GM21390 (cell line): ENCODE results near the gene DPP9.
"Not testable (repeated sequence)": the region's sequence is repeated elsewhere in the genome, so short reads cannot be mapped to it uniquely, and the experiment has no call there.

Experiments used
- ATAC-seq: cut with Tn5 transposase; IDR thresholded peaks from one replicate; pipeline ENCODE4 v1.9.1; 2021; ENCODE audit not compliant: unreplicated experiment

The DPP9 gene

DNA sequence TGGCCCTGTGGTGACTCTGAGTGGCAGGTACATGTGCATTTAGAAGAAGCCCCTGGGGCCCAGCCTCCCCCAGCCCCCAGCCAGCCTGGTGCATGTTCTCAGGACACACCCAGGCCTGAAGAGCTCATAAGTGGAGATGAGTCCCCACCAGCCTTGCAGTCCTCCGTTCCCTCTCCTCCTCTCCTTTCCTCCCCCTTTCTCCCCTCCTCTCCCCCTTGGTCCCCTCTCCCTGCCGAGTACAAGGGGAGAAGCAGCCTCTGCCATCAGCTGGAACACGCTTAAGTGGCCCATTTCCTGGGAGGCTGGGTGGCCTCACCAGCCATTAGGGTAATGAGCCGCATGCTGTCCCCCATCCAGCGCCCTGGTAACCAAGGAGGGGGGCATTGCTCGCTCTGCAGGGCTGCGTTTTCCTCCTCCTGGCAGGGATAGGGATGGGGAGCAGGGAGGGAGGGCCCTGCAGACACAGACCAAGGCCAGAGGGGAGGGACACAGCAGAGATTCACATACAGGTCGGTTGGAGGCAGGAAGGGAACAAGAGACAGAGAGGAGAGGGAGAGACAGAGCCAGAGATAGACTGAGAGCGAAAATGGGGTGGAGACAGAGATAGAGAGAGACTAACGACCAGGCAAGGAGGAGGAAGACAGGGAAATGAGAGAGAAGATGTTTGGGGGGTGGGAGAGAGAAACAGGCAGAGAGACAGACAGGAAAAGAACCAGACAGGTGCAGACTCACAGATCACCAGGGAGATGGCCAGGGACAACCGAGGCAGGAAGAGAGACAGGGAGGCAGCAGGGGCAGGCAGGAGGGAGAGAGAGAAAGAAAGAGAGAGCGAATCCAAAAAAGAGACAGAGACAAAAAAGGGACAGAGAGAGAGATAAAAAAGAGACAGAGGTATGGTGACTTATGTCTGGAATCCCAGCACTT, 19.3 kb upstream of the DPP9 start:
- no peak for ATAC-seq

GRCh38 chr19:4740092-4740491, 16.4 kb upstream of the DPP9 start:
- no peak for ATAC-seq

GRCh38 chr19:4738734-4739133, 15.1 kb upstream of the DPP9 start:
- ATAC-seq: no peak

DNA sequence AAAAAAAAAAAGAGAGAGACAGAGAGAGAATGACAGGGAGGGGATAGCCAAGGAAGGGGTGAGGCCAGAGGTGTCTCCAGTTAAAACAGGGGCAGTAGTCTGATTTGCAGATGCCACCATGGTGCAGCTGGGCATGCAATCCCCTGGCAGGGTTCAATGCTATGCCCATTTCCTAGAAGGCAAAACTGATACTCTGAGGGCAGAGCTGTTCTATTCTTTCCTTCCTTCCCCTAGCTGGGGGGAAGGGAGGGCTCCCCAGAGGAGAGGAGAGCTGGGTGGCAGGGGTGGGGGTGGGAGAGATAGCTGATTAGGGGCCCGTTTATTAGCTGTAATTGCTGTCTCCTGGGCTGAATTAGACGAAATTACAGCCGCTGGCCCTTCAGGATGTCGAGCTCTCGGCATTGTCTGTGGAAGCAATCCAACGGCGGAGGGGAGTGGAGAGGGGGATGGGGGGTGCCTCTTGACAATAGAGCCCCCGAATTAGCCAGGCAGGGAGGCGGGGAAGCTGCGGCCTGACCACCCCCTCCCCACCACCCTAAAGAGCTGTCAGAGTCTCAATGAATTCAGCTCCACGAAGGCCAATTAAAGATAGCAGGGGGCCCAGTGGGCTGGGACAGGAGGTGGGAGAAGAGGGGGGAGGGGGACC, 14.4 kb upstream of the DPP9 start:
- ATAC-seq: no peak

DNA sequence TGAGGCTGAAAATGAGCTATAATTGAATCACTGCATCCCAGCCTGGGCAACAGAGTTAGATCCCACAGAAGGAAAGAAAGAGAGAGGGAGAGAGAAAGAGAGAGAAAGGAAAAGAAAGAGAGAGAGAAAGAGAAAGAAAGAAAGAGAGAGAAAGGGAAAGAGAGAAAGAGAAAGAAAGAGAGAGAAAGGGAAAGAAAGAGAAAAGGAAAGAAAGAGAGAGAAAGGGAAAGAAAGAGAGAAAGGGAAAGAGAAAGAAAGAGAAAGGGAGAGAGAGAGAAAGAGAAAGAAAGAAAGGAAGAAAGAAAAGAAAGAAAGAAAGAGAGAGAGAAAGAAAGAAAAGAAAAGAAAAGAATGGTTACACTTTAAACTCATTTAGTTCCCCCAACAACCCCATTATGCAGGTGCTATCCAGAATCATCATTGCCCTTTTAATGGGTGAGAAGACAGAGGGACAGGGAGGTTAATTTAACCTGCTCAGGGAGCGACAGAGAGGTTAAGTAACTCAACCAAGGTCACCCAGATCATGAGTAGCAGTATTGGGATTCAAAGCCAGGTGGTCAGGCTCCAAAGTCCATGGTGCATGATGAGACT, 10.2 kb upstream of the DPP9 start:
- no peak for ATAC-seq

DNA sequence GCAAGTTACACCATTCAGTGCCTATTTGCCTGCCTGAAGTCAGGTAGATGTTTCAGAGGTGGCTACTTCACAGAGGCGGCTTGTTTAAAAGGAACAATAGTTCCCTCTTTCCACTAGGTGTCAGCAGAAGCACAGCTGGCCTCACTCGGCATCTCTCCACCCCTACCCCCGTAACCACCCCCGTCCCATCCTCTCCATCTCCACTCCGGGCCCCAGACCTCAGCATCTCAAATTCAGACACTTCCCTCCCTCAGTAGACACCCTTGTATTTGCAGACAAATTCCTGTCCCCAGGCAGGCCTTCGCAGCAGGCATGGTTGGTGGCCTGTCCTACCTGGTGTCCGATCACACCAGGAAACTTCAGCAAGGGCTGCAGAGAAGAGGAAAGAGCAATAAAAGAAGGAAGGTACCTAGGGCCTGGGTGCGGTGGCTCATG, 9.1 kb upstream of the DPP9 start:
- ATAC-seq: no peak

GRCh38 chr19:4730740-4731171, 7.1 kb upstream of the DPP9 start:
- ATAC-seq: no peak

DNA sequence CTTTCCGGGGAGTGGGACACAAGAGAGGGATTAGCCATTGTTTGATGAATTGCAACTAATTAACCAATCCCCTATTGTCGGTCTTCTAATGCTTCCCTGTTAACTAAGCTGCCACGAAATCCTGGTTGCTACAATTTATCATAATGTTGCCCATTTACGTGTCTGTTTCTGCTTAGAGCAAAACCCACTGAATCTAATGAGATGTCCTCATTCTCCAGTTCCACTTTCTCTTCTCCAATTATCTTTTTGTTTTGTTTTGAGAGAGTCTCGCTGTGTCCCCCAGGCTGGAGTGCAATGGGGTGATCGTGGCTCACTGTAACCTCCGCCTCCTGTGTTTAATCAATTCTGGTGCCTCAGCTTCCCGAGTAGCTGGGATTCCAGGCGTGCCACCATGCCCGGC, 5.2 kb upstream of the DPP9 start:
- ATAC-seq: no peak

DNA sequence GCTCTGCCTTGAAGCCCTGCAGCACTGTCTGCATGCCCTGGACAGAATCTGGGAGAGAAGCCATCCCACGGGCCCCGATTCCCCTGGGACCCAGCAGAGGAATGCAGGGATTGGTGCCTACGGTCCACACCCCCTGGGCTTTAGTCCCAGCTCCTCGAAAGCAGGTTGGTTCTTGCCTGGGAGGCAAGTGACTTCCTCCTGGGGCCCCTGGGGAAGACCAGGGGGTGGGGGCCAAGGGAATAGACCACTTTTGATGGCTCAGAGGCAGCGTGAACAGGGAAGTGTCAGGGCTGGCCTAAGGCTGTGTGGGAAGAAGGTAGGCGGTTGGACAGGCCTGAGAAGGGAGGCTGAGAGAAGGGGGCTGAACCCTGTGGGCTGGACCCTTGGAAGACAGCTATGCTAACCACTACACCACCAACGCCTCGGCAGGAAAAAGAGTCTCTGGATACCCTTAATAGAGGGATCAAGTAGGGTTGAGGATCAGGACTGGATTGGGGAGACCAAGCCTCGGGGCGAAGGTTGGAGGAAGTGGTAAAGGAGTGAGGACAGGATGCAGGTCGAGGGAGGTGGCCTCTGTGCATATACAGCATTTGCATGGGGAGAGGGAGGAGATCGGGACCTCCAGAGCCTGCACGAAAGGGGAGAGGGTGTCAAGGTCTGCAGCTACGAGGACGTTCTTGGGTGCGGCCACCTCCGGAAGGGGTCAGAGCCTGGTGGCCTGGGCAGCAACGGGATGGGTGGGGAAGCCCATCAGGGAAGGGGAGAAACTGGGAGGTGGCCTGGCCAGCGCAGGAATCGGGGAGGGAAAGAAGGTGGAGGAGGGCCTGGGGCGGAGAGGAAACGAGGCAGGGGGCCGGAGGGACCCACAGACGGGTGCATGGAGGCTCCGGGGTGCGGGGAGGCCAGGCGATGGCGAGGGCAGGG, 709 bp downstream of the DPP9 start:
- peak; percentile 5 for ATAC-seq

DNA sequence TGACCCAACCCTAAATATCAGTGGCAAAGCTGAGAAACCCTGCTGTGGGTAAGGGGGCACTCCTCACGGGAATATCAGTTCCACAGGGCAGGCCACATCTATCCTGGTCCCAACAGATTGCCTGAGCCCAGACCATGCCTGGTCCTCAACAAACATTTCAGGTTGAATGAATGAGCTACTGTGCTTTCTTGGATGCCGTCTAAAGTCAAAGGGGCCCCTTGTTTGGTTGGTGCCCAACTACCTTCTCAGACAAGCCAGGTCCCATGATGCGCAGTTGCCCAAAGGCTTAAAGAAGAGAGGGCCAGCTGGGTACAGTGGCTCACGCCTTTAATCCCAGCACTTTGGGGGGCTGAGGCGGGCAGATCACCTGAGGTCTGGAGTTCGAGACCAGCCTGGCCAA, 2.4 kb downstream of the DPP9 start:
- ATAC-seq: no peak

DNA sequence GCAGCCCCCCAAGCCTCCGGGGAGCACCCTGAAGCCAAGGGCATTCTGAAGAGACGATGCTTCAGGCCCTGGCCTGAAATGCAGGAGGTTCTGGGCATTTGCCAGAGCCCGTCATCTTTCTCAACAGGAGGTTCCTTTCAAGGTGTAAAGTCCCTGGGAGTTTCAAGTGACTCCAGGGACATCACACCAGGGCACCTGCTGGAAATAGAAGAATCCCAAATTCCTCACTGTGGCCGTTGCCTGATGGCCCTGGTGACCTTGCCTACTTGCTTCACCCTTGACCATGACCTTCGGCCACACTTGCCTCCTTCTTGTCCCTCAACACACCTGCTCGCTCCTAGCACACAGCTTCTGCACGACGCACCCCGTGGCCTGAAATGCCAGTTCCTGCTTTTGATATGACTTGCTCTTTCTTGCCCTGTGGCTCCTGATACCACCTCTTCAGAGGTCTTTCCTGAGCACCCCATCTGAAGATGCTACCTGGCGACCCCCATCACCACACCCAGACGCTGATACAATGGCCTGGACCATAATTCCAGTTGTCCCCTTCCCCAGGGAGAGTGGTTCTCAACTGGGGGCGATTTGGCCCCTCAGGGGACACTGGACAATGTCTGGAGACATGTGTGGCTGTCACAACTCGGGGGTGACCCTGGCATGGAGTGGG, 3.5 kb downstream of the DPP9 start:
- ATAC-seq: no peak

GRCh38 chr19:4719499-4719866, 4.2 kb downstream of the DPP9 start:
- no peak for ATAC-seq

GRCh38 chr19:4717966-4718701, 5.5 kb downstream of the DPP9 start:
- ATAC-seq: no peak

GRCh38 chr19:4717191-4717965, 6.3 kb downstream of the DPP9 start:
- no peak for ATAC-seq

DNA sequence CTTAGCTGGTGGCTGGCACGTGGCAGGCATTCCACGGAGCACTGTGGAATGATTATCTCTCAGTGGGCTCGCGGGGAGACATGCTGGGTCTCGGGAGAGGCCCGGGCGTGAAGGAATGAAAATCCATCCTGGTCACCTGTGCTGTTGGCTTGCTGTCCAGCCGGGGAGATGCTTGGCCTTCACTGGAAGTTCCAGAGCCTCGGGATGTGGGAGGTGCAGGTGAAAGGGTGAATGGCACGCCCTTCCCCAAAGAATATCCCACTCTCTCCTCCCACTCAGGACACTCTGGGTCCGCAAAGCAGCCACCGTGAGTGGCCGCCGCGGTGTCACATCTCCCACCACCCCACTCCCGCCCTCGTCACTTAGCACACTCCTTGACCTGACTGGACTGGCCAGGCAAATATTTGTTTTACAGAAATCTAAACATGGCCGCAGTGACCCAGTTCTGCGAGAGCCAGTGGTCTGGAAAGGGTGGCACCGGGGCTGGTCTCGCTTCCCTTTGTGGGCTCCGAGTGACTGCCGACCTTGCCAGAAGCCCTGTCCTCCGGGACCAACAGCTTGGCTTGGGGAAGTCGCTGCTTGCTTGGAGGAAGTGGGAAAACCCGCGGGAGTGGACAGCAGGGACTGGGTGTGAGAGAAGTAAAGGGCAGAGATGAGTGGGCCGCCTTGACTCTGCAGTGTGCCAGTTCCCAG, 8.0 kb downstream of the DPP9 start:
- no peak for ATAC-seq

DNA sequence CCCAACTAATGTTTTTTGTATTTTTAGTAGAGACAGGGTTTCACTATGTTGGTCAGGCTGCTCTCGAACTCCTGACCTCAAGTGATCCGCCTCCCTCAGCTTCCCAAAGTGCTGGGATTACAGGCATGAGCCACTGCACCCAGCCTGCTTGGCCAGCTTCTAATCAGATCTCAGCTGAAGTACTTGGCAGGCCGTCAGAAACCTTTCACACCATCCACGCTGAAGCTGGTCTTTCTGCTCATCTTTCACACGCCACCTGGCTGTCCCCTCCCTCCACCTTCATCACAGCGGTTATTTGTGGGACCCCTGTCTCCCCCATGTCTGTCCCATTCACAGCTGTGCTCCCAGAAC, 8.5 kb downstream of the DPP9 start:
- not testable (repeated sequence) for ATAC-seq

DNA sequence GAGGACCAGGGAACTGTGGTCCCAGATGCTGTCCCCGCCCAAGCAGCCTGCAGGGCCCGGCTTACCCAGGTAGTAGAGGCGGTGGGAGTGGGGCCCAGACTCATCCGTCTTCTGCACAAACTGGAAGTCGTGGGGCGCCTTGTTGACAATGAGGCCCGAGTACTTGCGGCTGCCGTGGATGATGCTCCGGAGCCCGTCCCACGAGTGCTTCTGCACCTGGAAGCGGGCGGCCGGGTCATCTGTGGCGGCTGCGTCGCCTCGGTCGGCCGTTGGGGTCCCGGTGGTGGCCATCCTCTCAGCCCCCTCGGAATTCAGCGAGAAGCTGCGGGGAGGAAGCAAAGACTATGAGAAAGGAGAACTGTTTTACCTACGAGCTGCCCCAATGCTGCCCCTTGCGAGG, 9.6 kb downstream of the DPP9 start:
- ATAC-seq: no peak

DNA sequence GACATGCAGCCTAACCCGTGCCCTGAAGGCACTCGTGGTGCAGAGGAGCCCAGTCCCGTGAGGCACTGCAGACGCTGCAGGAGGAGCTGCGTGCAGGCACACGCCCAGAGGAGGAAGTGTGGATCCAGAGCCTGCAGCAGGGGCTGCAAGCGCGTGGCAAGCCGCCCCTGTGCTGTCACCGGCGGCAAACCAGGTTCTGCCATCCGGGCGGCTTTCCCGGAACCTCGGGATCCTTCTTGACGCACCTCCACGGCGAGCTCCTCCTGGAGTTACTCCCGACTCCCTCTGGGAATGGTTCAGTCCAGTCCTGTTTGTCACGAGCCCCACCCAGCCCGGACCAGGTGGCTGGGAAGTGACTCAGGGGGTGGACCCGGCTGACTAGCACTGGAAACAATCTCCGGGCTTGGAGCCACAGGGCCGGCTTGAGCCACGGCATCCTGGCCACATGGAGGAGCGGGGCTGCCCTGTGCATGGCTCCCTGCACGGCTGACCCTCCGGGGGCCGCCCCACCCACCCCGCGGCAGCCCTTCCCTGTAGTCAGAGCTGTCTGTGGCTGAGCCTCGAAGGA, 10.2 kb downstream of the DPP9 start:
- ATAC-seq: no peak
